ENCODE data around the gene CNN2.

The CNN2 gene

DNA sequence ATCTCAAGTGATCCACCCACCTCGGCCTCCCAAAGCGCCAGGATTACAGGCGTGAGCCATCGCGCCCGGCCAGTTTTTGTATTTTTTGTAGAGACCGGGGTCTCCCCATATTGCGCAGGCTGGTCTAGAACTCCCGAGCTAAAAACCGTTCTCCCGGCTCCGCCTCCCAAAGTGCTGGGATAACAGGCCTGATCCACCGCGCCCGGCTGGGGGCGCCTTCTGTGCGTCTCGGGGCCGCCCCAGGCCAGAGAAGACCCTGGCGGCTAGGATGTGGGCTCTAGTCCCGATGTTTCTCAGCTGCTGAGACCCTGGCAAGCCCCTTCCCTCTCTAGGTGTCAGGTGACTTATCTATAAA, 44.1 kb downstream of the CNN2 start:
- H3K18ac ChIP-seq (ENCODE audit: low read length): no peak overlapping the region

DNA sequence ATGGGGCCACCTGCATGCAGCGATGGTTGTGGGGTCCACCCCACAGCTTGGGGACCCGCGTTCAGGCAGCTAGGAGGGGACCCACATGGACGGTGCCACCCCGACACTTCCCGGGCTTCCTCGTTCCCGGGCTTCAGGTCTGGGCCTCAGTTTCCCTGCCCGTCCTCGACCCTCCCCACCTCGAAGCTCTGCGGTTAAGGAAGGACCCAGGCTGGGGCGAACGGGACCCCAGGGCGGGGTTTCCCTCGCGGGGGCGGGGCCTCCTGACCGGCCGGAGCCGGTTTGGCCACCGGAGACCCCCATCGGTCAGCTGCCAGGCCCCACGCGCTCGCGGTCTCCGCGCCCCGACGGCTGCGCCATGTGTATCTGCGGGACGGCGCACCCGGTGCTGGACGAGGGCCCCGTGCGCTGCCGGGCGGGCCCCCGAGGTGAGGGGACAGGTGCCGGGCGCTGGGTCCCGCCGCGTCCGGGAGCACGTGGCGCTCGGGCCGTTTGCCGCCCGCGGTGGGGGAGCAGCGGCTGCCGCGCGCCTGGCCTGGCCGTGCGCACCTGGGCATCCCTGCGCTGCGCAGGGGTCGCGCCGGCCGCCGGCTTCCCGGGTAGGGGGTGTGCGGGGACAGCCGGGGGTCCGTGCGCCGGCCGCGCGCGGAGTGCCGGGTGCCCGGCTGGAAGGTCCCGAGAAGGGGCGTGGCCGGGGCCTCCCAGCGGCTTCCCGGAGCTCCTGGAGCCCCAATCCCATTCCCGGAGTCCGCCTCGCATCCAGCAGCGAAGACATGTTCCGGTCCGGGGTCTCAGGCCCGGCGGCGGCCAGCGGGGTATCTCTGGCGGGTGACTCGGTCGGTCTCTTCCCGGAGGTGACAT, 44.8 kb downstream of the CNN2 start:
- Histone ChIP-seq H3K4me2 (ENCODE audit: low read length) (peak overlapping the region; percentile 19), H3K4me1 (ENCODE audit: control insufficient read depth, low read depth, low read length) (peaks cover 4% of the 10 kb centered on the region), H3K79me1 (ENCODE audit: low read length) (no peaks in the 10 kb centered on the region), H4K8ac (ENCODE audit: low read depth, low read length) (no peak overlapping the region), H2BK15ac (replicated peaks; ENCODE audit: low read depth) (no peak overlapping the region), H3K23ac (ENCODE audit: low read length) (no peak overlapping the region), H3K56ac (ENCODE audit: low read length) (peak overlapping the region; percentile 60), H3K4ac (ENCODE audit: low read depth, low read length) (no peak overlapping the region), H4K5ac (ENCODE audit: low read length) (no peak overlapping the region), H3K4me3 (ENCODE audit: low read length) (no peak overlapping the region), H2BK120ac (ENCODE audit: low read depth, low read length) (no peak overlapping the region), H3K18ac (ENCODE audit: low read length) (no peak overlapping the region), H2AK5ac (ENCODE audit: low read length) (no peak overlapping the region), H3K27me3 (ENCODE audit: insufficient read depth, low read length, poor library complexity) (peaks cover 5% of the 10 kb centered on the region), H2BK5ac (ENCODE audit: low read length) (no peak overlapping the region), H3K79me2 (ENCODE audit: control insufficient read depth, insufficient read depth, low read length) (no peaks in the 10 kb centered on the region), H3K36me3 (ENCODE audit: control insufficient read depth, insufficient read depth, low read length) (no peaks in the 10 kb centered on the region), H3K9ac (ENCODE audit: low read length) (no peak overlapping the region), H3K27ac (ENCODE audit: low read depth, low read length) (no peak overlapping the region)
- DNase-seq: no peak
- no CpG with 5 or more reads among the region's 99 CpGs for WGBS (ENCODE audit: extremely low coverage, insufficient coverage, low lambda C conversion rate)

More for the DNA sequence above, 44.1 kb downstream of the CNN2 start:
- H3K79me1 ChIP-seq (ENCODE audit: low read length): no peaks in the 10 kb centered on the region
- H2BK5ac ChIP-seq (ENCODE audit: low read length): no peak overlapping the region
- no peak overlapping the region for H3K4me3 ChIP-seq (ENCODE audit: low read length)
- no peak overlapping the region for H3K27ac ChIP-seq (ENCODE audit: low read depth, low read length)
- peak; percentile 57 for DNase-seq
- no CpG with 5 or more reads among the region's 21 CpGs for WGBS (ENCODE audit: extremely low coverage, insufficient coverage, low lambda C conversion rate)
- peaks cover 4% of the 10 kb centered on the region for H3K4me1 ChIP-seq (ENCODE audit: control insufficient read depth, low read depth, low read length)
- H4K8ac ChIP-seq (ENCODE audit: low read depth, low read length): no peak overlapping the region
- no peak overlapping the region for H3K4me2 ChIP-seq (ENCODE audit: low read length)
- peaks cover 5% of the 10 kb centered on the region for H3K27me3 ChIP-seq (ENCODE audit: insufficient read depth, low read length, poor library complexity)
- H3K79me2 ChIP-seq (ENCODE audit: control insufficient read depth, insufficient read depth, low read length): no peaks in the 10 kb centered on the region
- H3K4ac ChIP-seq (ENCODE audit: low read depth, low read length): no peak overlapping the region
- H3K56ac ChIP-seq (ENCODE audit: low read length): peak overlapping the region; percentile 37
- H3K23ac ChIP-seq (ENCODE audit: low read length): no peak overlapping the region
- no peak overlapping the region for H4K5ac ChIP-seq (ENCODE audit: low read length)
- no peak overlapping the region for H3K9ac ChIP-seq (ENCODE audit: low read length)
- H2AK5ac ChIP-seq (ENCODE audit: low read length): no peak overlapping the region
- H2BK15ac ChIP-seq (replicated peaks; ENCODE audit: low read depth): no peak overlapping the region
- H3K36me3 ChIP-seq (ENCODE audit: control insufficient read depth, insufficient read depth, low read length): no peaks in the 10 kb centered on the region
- H2BK120ac ChIP-seq (ENCODE audit: low read depth, low read length): no peak overlapping the region

DNA sequence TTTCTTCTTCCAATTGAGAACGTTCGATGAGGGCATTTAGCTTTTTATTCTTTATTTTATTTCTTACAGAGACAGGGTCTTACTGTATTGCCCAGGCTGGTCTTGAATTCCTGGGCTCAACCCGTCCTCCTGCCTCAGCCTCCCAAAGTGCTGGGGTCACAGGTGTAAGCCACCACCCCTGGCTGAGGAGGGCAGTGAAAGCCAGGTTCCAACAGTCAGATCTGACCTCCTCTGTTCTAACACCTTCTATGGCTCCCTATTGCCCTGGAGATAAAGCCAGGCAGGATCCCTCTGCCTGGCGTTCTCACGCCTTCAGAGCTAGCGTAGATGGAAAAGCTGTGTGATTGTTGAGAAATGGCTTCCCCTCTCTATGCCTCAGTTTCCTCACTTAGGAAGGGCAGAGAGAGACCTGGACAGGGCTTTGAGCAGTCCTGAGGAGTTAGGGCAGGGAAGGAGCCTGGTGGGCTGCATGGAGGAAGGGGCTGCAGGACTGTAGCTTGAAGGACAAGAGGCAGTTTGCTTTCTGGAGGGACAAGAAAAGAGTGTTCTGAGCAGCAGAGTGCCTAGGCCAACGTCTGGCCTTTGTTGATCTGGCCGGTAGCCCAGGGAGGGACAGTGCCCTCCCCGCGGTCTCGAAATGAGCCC, 46.1 kb downstream of the CNN2 start:
- H3K4me1 ChIP-seq (ENCODE audit: control insufficient read depth, low read depth, low read length): no peaks in the 10 kb centered on the region
- DNase-seq: no peak
- no peak overlapping the region for H3K23ac ChIP-seq (ENCODE audit: low read length)
- no peak overlapping the region for H3K4ac ChIP-seq (ENCODE audit: low read depth, low read length)
- no peak overlapping the region for H4K8ac ChIP-seq (ENCODE audit: low read depth, low read length)
- H4K5ac ChIP-seq (ENCODE audit: low read length): no peak overlapping the region
- H3K4me2 ChIP-seq (ENCODE audit: low read length): no peak overlapping the region
- H3K79me2 ChIP-seq (ENCODE audit: control insufficient read depth, insufficient read depth, low read length): no peaks in the 10 kb centered on the region
- H2AK5ac ChIP-seq (ENCODE audit: low read length): no peak overlapping the region
- peaks cover 5% of the 10 kb centered on the region for H3K27me3 ChIP-seq (ENCODE audit: insufficient read depth, low read length, poor library complexity)
- H2BK5ac ChIP-seq (ENCODE audit: low read length): no peak overlapping the region
- H3K4me3 ChIP-seq (ENCODE audit: low read length): no peak overlapping the region
- no peak overlapping the region for H3K27ac ChIP-seq (ENCODE audit: low read depth, low read length)
- WGBS (ENCODE audit: extremely low coverage, insufficient coverage, low lambda C conversion rate): no CpG with 5 or more reads among the region's 11 CpGs
- no peaks in the 10 kb centered on the region for H3K79me1 ChIP-seq (ENCODE audit: low read length)
- no peak overlapping the region for H2BK15ac ChIP-seq (replicated peaks; ENCODE audit: low read depth)
- no peaks in the 10 kb centered on the region for H3K36me3 ChIP-seq (ENCODE audit: control insufficient read depth, insufficient read depth, low read length)
- H3K9ac ChIP-seq (ENCODE audit: low read length): no peak overlapping the region
- no peak overlapping the region for H3K18ac ChIP-seq (ENCODE audit: low read length)
- H3K56ac ChIP-seq (ENCODE audit: low read length): no peak overlapping the region
- no peak overlapping the region for H2BK120ac ChIP-seq (ENCODE audit: low read depth, low read length)

DNA sequence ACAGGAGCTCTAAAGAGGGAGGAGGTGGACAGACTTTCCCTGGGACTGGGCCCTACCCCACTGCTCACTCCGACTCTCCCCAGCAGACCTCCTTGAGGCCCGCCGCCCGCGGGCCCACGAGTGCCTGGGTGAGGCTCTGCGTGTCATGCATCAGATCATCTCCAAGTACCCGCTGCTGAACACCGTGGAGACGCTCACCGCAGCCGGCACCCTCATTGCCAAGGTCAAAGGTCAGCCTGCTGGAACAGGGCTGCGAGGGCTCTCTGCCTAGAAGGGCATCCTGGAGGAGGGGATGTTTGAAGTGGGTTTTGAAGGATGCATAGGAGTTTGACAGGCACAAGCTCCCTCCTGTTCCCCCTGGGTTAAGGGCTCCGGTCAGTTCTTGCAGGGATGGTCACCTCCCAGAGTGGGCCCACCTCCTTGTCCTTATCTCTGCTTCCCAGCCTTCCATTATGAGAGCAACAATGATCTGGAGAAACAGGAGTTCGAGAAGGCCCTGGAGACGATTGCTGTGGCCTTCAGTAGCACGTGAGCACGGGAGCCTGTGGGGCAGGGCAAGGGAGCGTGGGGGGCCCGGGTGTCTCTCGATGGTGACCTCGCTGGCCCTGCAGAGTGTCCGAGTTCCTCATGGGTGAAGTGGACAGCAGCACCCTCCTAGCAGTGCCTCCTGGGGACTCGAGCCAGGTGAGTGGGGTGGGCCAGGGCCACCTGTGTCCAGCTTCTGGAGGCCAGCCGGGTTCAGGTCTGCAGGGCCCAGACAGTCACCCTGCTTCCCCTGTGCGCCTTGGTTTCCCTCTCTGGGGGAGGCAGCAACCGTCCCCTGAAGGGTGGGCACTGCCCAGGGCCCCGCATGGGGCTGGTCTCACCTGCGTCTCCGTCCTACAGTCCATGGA, 46.9 kb downstream of the CNN2 start:
- no peak overlapping the region for H3K18ac ChIP-seq (ENCODE audit: low read length)
- no peak overlapping the region for H4K8ac ChIP-seq (ENCODE audit: low read depth, low read length)
- no peak overlapping the region for H2BK120ac ChIP-seq (ENCODE audit: low read depth, low read length)
- WGBS (ENCODE audit: extremely low coverage, insufficient coverage, low lambda C conversion rate): no CpG with 5 or more reads among the region's 30 CpGs
- H3K56ac ChIP-seq (ENCODE audit: low read length): no peak overlapping the region
- H3K4me1 ChIP-seq (ENCODE audit: control insufficient read depth, low read depth, low read length): no peaks in the 10 kb centered on the region
- no peaks in the 10 kb centered on the region for H3K36me3 ChIP-seq (ENCODE audit: control insufficient read depth, insufficient read depth, low read length)
- no peak overlapping the region for H3K4ac ChIP-seq (ENCODE audit: low read depth, low read length)
- no peak overlapping the region for H2BK15ac ChIP-seq (replicated peaks; ENCODE audit: low read depth)
- no peak overlapping the region for H3K9ac ChIP-seq (ENCODE audit: low read length)
- H3K79me2 ChIP-seq (ENCODE audit: control insufficient read depth, insufficient read depth, low read length): no peaks in the 10 kb centered on the region
- DNase-seq: no peak
- no peak overlapping the region for H4K5ac ChIP-seq (ENCODE audit: low read length)
- no peak overlapping the region for H2AK5ac ChIP-seq (ENCODE audit: low read length)
- no peak overlapping the region for H3K4me2 ChIP-seq (ENCODE audit: low read length)
- H3K79me1 ChIP-seq (ENCODE audit: low read length): no peaks in the 10 kb centered on the region
- H3K4me3 ChIP-seq (ENCODE audit: low read length): no peak overlapping the region
- no peak overlapping the region for H3K27ac ChIP-seq (ENCODE audit: low read depth, low read length)
- no peak overlapping the region for H3K23ac ChIP-seq (ENCODE audit: low read length)
- peaks cover 5% of the 10 kb centered on the region for H3K27me3 ChIP-seq (ENCODE audit: insufficient read depth, low read length, poor library complexity)
- no peak overlapping the region for H2BK5ac ChIP-seq (ENCODE audit: low read length)

DNA sequence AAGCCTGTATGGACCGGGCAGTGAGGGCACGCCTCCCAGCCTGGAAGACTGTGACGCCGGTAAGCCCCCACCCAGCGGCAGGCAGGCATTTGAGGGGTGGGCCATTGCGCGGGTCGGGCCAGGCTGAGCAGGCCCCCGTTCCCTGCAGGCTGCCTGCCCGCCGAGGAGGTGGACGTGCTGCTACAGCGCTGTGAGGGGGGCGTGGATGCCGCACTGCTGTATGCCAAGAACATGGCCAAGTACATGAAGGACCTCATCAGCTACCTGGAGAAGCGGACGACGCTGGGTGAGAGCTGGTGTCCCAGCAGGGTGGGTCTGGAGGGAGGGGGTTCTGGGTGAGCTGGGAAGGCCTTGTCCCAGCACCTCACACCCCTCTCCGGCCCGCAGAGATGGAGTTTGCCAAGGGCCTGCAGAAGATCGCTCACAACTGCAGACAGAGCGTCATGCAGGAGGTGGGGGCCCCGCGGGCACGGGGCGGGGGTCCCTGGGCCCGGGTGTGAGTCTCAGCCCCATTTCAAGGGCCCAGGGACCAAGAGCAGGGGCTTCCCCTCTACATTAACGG, 47.6 kb downstream of the CNN2 start:
- WGBS (ENCODE audit: extremely low coverage, insufficient coverage, low lambda C conversion rate): no CpG with 5 or more reads among the region's 28 CpGs
- no peak overlapping the region for H3K56ac ChIP-seq (ENCODE audit: low read length)
- no peak overlapping the region for H2BK120ac ChIP-seq (ENCODE audit: low read depth, low read length)
- H4K5ac ChIP-seq (ENCODE audit: low read length): no peak overlapping the region
- no peak overlapping the region for H3K4me2 ChIP-seq (ENCODE audit: low read length)
- H3K79me2 ChIP-seq (ENCODE audit: control insufficient read depth, insufficient read depth, low read length): no peaks in the 10 kb centered on the region
- no peak overlapping the region for H3K4me3 ChIP-seq (ENCODE audit: low read length)
- H3K27me3 ChIP-seq (ENCODE audit: insufficient read depth, low read length, poor library complexity): peaks cover 5% of the 10 kb centered on the region
- no peak overlapping the region for H3K18ac ChIP-seq (ENCODE audit: low read length)
- no peak overlapping the region for H3K4ac ChIP-seq (ENCODE audit: low read depth, low read length)
- H4K8ac ChIP-seq (ENCODE audit: low read depth, low read length): no peak overlapping the region
- H2AK5ac ChIP-seq (ENCODE audit: low read length): no peak overlapping the region
- no peaks in the 10 kb centered on the region for H3K36me3 ChIP-seq (ENCODE audit: control insufficient read depth, insufficient read depth, low read length)
- H3K79me1 ChIP-seq (ENCODE audit: low read length): no peaks in the 10 kb centered on the region
- no peak overlapping the region for H2BK15ac ChIP-seq (replicated peaks; ENCODE audit: low read depth)
- DNase-seq: no peak
- no peak overlapping the region for H3K9ac ChIP-seq (ENCODE audit: low read length)
- no peaks in the 10 kb centered on the region for H3K4me1 ChIP-seq (ENCODE audit: control insufficient read depth, low read depth, low read length)
- H3K23ac ChIP-seq (ENCODE audit: low read length): no peak overlapping the region
- H3K27ac ChIP-seq (ENCODE audit: low read depth, low read length): no peak overlapping the region
- no peak overlapping the region for H2BK5ac ChIP-seq (ENCODE audit: low read length)
